GM19193 (cell line): ENCODE data around the gene TOE1.
A peak's percentile ranks its signal among the peaks of the same experiment; 100 is the strongest.

Experiments
- POLR2A ChIP-seq: IDR thresholded peaks from 4 replicates; pipeline ENCODE4 v1.6.1; 2011; ENCODE audit not compliant: insufficient read depth, insufficient read length; ENCODE audit errors: extremely low read depth

TOE1 gene

DNA sequence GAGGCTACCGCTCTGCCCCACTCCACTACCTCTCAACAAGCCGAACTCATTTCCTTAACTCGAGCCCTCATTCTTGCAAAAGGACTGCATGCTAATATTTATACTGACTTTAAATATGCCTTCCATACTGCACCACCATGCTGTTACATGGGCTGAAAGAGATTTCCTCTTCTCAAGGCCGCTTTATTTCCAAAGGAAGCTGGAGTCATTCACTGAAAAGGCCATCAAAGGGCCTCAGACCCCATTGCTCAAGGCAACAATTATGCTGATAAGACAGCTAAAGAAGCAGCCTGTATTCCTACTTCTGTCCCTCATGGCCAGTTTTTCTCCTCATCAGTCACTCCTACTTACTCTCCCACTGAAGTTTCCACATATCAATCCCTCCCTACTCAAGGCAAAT is 20.2 kb upstream of the TOE1 start:
- no peak for TF ChIP-seq POLR2A

DNA sequence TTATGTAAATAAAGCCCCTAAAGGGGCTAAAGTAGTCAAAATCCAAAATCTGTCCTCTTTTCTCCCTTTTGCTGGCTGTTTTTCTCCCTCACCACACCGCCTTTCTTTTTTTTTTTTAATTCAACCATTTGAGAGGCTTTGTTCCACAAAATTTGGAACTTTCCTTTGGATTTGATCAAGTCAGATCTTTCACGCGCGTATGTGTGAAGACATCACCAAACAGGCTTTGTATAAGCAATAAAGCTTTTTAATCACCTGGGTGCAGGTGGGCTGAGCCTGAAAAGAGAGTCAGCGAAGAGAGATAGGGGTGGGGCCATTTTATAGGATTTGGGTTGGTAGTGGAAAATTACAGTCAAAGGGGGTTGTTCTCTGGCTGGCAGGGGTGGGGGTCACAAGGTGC is 18.5 kb upstream of the TOE1 start:
- no peak for TF ChIP-seq POLR2A

DNA sequence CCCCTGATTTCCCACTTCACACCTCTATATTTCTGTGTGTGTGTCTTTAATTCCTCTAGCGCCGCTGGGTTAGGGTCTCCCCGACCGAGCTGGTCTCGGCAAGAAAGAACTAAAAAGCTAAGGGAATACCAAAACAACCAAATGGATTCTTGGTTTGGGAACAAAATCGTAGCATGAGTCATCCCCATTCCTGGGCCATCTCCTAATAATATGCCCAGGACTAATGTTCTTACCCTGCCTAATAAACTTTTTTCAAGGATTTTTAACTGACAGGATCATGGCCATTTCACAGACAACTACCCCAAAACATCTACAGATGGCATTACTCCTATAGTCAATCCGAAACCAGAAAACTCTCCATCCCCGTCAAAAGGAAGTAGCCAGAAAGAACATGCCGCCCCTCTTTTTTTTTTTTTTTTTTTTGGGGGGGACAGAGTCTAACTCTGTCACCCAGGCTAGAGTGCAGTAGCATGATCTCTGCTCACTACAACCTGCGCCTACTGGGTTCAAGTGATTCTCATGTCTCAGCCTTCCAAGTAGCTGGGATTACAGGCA is 17.4 kb upstream of the TOE1 start:
- TF ChIP-seq POLR2A, result no peak

- no peak for TF ChIP-seq POLR2A
Observed at GRCh38 chr1:45325851-45326506, 14.0 kb upstream of the TOE1 start.

GRCh38 chr1:45326627-45327623 is 13.0 kb upstream of the TOE1 start, which contains the start of gene HPDL:
Gene HPDL (plus strand): TSS chr1:45326895. CDS start chr1:45327149, 254 bp downstream.
- TF ChIP-seq POLR2A, result peak; percentile 87

GRCh38 chr1:45327644-45328515 is 12.1 kb upstream of the TOE1 start:
- no peak for TF ChIP-seq POLR2A

DNA sequence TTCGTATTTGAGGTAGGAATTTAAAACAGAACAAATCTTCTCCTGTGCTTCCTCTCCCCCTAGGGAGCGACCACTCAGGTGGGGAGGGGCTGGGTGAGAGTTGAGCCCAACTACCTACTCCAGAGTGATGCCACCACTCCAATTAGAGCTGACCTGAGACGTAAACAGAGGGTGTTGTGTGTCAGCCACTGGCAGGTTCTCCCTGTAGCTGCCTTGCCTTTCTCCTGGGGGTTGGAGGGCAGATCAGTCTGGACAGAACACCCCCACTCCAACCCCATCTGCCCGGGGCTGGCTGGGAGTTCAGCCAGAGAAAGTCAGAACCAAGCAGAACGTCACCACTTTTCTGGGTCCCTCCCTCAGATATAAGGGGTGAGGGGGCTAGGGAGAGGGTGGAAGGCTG is 11.3 kb upstream of the TOE1 start:
- no peak for TF ChIP-seq POLR2A

GRCh38 chr1:45329445-45329844 is 10.5 kb upstream of the TOE1 start:
- TF ChIP-seq POLR2A, result no peak

DNA sequence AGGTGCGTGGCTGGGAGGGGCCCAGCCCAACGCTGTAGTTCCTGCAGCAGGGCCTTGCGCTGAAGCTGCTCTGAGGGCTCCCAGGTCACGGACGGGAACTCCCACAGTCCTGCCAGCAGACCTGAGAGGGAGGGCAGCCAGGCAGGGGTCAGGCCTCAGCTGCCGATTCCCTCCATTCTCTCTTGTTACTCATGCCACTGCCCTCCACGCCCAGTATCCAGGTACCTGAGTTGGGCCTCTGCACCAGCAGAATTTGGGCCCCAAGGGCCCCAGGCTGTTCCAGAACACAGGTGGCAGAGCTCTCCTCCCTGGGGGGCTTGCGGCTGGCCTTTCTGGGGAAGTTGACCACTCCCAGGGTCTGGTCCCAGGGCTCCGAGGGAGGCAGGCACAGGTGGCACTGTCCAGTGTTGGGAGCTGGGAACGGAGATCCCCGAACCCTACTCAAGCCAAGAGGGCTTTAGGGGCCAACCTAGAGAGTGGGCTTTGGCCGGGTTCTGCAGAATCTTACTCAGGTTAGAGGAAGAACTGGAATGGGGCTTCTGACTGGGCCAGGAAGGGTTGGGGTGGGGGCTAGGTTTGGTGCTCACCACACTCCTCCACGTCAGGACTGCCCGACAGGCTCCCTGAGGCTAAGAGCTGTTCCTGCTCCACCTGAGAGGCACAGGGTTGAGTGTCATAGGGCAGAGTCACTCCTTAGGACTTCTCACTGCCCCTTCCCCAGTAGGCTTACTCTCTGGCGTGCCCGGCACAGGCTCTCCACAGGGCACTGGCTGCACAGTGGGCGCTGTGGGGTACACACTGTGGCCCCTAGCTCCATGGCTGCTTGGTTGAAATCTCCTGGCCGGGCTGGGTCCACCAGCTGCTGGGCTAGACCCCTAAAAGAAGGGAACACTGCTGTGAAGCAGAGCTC is 8.3 kb upstream of the TOE1 start:
- TF ChIP-seq POLR2A, result no peak

DNA sequence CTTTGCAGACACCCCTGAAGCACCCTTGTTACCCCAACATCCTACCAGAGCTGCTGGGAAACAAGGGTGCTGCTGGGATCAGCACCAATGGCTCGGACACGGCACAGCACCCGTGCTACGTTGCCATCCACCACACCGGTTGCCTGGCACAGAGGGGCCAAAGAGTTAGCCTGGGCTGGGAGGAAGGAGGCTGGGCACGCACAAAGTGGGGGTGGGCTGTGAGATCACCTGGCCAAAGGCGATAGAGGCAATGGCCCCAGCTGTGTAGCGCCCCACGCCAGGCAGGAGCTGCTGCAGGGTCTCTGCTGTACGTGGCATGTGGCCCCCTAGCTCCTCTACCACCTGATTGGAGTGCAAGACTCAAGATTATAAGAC is 7.6 kb upstream of the TOE1 start:
- no peak for TF ChIP-seq POLR2A

GRCh38 chr1:45334308-45335245 is 5.4 kb upstream of the TOE1 start:
- TF ChIP-seq POLR2A, result no peak

GRCh38 chr1:45335855-45336324 is 4.1 kb upstream of the TOE1 start:
- no peak for TF ChIP-seq POLR2A
